K562 (cell line): ENCODE results near the gene MMP23B. TPM values are rescaled to one million over a fixed set of nuclear protein-coding genes. Genes with fewer than 3 reads are reported as not detected.
"Not testable (repeated sequence)": the region's sequence is repeated elsewhere in the genome, so short reads cannot be mapped to it uniquely, and the experiment has no call there.

ENCODE experiments used
- CBX3 ChIP-seq, 2 experiments: IDR thresholded peaks; 1 replicate in 1 of 2; 2 replicates in 1 of 2; pipeline ENCODE4 v1.6.1; 2012; ENCODE audit warnings: inconsistent platforms in 2 of 2, low read length in 2 of 2, borderline replicate concordance in 1 of 2, control low read depth in 1 of 2
- E2F6 ChIP-seq, 2 experiments: IDR thresholded peaks; 2 replicates each; pipeline ENCODE4 v1.6.1; 2011; ENCODE audit warnings: borderline replicate concordance in 1 of 2, control low read depth in 1 of 2, low read depth in 1 of 2, low read length in 1 of 2, mild to moderate bottlenecking in 1 of 2, mixed read lengths in 1 of 2, moderate library complexity in 1 of 2; ENCODE audit not compliant: insufficient read depth in 1 of 2, insufficient read length in 1 of 2, poor library complexity in 1 of 2, severe bottlenecking in 1 of 2; ENCODE audit errors: extremely low read depth in 1 of 2
- JUN ChIP-seq, 2 experiments: sonication (generic) in 1 of 2; formaldehyde crosslinking in 1 of 2; IDR thresholded peaks; 2 replicates each; pipeline versions ENCODE4 v1.6.1 to v1.8.0; 2012 to 2022; ENCODE audit warnings: borderline replicate concordance in 2 of 2, mild to moderate bottlenecking in 2 of 2, improper control_type of control experiment in 1 of 2, low read depth in 1 of 2, low read length in 1 of 2, missing genetic modification reagents in 1 of 2
- MAFF ChIP-seq: IDR thresholded peaks from 2 replicates; pipeline ENCODE4 v1.6.1; 2012; ENCODE audit warnings: low read length, improper control_type of control experiment
- POLR2H ChIP-seq: IDR thresholded peaks from 2 replicates; pipeline ENCODE4 v1.6.1; 2016; ENCODE audit warnings: missing genetic modification characterization, low read depth, mild to moderate bottlenecking, control low read depth, missing compliant biosample characterization, moderate library complexity
- TAF1 ChIP-seq: IDR thresholded peaks from 2 replicates; pipeline ENCODE4 v1.6.1; 2011; ENCODE audit warnings: mild to moderate bottlenecking, low read length, moderate library complexity; ENCODE audit not compliant: insufficient read depth, control insufficient read depth, severe bottlenecking; ENCODE audit errors: extremely low read depth
- ZBTB17 ChIP-seq: fragments of 450-650 bp; formaldehyde crosslinking; IDR thresholded peaks from 2 replicates; pipeline ENCODE4 v1.4.0; 2020; ENCODE audit warnings: mild to moderate bottlenecking
- ZBTB9 ChIP-seq: fragments of 450-650 bp; formaldehyde crosslinking; IDR thresholded peaks from 2 replicates; pipeline ENCODE4 v1.4.0; 2020; ENCODE audit warnings: mild to moderate bottlenecking, moderate library complexity
- ZNF212 ChIP-seq: fragments of 450-650 bp; formaldehyde crosslinking; IDR thresholded peaks from 2 replicates; pipeline ENCODE4 v1.4.0; 2020; ENCODE audit warnings: mild to moderate bottlenecking
- polyA plus RNA-seq, 8 experiments: library from polyadenylated mRNA; depleted of rRNA in 4 of 8; stranded (reverse) in 5 of 8; unstranded in 3 of 8; fragments of >200 nt; fragmentation: Nextera tagmentation in 2 of 8; fragmentation: Illumina TruSeq in 1 of 8; extraction: Ambion mirVana in 2 of 8; extraction: Trizol in 1 of 8; gene quantifications; 2 replicates each; pipeline versions ENCODE4 v1.2.1 to v1.2.3, GENCODE V29; 2011 to 2014; ENCODE audit warnings: inconsistent platforms in 1 of 8, missing spikeins in 1 of 8
- total RNA-seq, 7 experiments: library from RNA; depleted of rRNA in 6 of 7; stranded (reverse); fragments of >200 nt in 6 of 7; fragmentation: Illumina TruSeq in 2 of 7; extraction: Trizol in 2 of 7; gene quantifications; 2 replicates each; pipeline versions ENCODE4 v1.2.1 to v1.2.3, GENCODE V29; 2011 to 2021; ENCODE audit warnings: low replicate concordance in 1 of 7
- TF ChIP-seq, protein P1 (sequence below), 2 experiments: fragments of 450-650 bp in 1 of 2; sonication (generic) in 1 of 2; formaldehyde crosslinking in 1 of 2; IDR thresholded peaks; 2 replicates each; pipeline versions ENCODE4 v1.7.1 to v1.9.0; 2016 to 2022; ENCODE audit warnings: inconsistent platforms in 1 of 2, mild to moderate bottlenecking in 1 of 2, missing genetic modification reagents in 1 of 2

Gene MMP23B
- total and polyA plus RNA-seq, 9 of the 15 experiments (the other 6 are each of a cell fraction or from before 2014, with no cell fraction given): 0.28 to 1.2 (median 0.41) TPM; not detected in 5

GRCh38 chr1:1658583-1659549 lies 26.9 kb downstream of the MMP23B start, which contains the start of gene CDK11B (continued):
- TF ChIP-seq TAF1 (peak; percentile 58), ZBTB17 (CRISPR knock-in tag) (peak; percentile 80), POLR2H (peak; percentile 58; the same call in 1 of the 2 replicates), CBX3 (IDR thresholded peaks at IDR 0.05; ENCODE audit: borderline replicate concordance in 1 of 2, low read length in 2 of 2) (0 out of 3 replicates have a peak, but pooled peaks of 1 of the 2 experiments have one; percentile 47), JUN (IDR thresholded peaks at IDR 0.05; ENCODE audit: borderline replicate concordance, low read depth, low read length) (peak; percentile 57; the same call in 1 of the 2 replicates), ZNF212 (CRISPR knock-in tag) (peak; percentile 41; the same call in 1 of the 2 replicates), MAFF (peak; percentile 32), E2F6 (IDR thresholded peaks at IDR 0.05; ENCODE audit: borderline replicate concordance in 1 of 2, extremely low read depth in 1 of 2, insufficient read depth in 1 of 2, insufficient read length in 1 of 2, low read depth in 1 of 2, low read length in 1 of 2, poor library complexity in 1 of 2, severe bottlenecking in 1 of 2) (peak in 1 of 2 experiments; percentile 9), ZBTB9 (CRISPR knock-in tag) (0 out of 2 replicates have a peak, but pooled peaks have one; percentile 25)
- not testable (repeated sequence) for TF ChIP-seq JUN (CRISPR knock-in tag; IDR thresholded peaks at IDR 0.05; ENCODE audit: borderline replicate concordance)
- TF ChIP-seq, protein P1, sequence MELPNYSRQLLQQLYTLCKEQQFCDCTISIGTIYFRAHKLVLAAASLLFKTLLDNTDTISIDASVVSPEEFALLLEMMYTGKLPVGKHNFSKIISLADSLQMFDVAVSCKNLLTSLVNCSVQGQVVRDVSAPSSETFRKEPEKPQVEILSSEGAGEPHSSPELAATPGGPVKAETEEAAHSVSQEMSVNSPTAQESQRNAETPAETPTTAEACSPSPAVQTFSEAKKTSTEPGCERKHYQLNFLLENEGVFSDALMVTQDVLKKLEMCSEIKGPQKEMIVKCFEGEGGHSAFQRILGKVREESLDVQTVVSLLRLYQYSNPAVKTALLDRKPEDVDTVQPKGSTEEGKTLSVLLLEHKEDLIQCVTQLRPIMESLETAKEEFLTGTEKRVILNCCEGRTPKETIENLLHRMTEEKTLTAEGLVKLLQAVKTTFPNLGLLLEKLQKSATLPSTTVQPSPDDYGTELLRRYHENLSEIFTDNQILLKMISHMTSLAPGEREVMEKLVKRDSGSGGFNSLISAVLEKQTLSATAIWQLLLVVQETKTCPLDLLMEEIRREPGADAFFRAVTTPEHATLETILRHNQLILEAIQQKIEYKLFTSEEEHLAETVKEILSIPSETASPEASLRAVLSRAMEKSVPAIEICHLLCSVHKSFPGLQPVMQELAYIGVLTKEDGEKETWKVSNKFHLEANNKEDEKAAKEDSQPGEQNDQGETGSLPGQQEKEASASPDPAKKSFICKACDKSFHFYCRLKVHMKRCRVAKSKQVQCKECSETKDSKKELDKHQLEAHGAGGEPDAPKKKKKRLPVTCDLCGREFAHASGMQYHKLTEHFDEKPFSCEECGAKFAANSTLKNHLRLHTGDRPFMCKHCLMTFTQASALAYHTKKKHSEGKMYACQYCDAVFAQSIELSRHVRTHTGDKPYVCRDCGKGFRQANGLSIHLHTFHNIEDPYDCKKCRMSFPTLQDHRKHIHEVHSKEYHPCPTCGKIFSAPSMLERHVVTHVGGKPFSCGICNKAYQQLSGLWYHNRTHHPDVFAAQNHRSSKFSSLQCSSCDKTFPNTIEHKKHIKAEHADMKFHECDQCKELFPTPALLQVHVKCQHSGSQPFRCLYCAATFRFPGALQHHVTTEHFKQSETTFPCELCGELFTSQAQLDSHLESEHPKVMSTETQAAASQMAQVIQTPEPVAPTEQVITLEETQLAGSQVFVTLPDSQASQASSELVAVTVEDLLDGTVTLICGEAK (IDR thresholded peaks at IDR 0.05): peak; percentile 96
- TF ChIP-seq, protein P1 (CRISPR knock-in tag; IDR thresholded peaks at IDR 0.05): not testable (repeated sequence)
